HUES64 (cell line): Measurements from ENCODE around the gene C9orf50.
A peak's percentile ranks its signal among the peaks of the same experiment; 100 is the strongest.

Experiments
- H3K27ac ChIP-seq: 2 replicates; pipeline ENCODE4 v1.7.0; 2013; ENCODE audit warnings: low read depth, low read length, inconsistent platforms
- H3K27me3 ChIP-seq: 2 replicates; pipeline ENCODE4 v1.6.1; 2013; ENCODE audit warnings: mild to moderate bottlenecking, low read length; ENCODE audit not compliant: insufficient read depth
- H3K36me3 ChIP-seq: 2 replicates; pipeline ENCODE4 v1.6.1; 2013; ENCODE audit warnings: mild to moderate bottlenecking, low read length; ENCODE audit not compliant: insufficient read depth
- H3K4me1 ChIP-seq: 2 replicates; pipeline ENCODE4 v1.6.1; 2013; ENCODE audit warnings: mild to moderate bottlenecking, low read length, moderate library complexity; ENCODE audit not compliant: insufficient read depth
- H3K4me3 ChIP-seq: 2 replicates; pipeline ENCODE4 v1.5.1; 2013; ENCODE audit warnings: mild to moderate bottlenecking, low read length, moderate library complexity
- H3K9ac ChIP-seq: 2 replicates; pipeline ENCODE4 v1.6.1; 2013; ENCODE audit warnings: mild to moderate bottlenecking, low read depth, low read length
- H3K9me3 ChIP-seq: 2 replicates; pipeline ENCODE4 v1.6.1; 2013; ENCODE audit warnings: low read depth, low read length; ENCODE audit not compliant: insufficient read depth
- WGBS: fragments of 150-250, 120-280 bp; methylation state at CpG from one replicate; pipeline ENCODE4 v1.1.7; 2013; ENCODE audit warnings: missing lambda C conversion rate; 5-methylcytosine and 5-hydroxymethylcytosine counted together

Gene C9orf50

GRCh38 chr9:129572517-129572916 lies 48.4 kb downstream of the C9orf50 start:
- 71% methylated on average over 10 of the region's 10 CpGs for WGBS
- peaks cover 4% of the 10 kb centered on the region; the same call in 1 of the 2 replicates for H3K4me1 ChIP-seq
- H3K36me3 ChIP-seq, result no peaks in the 10 kb centered on the region
- H3K27me3 ChIP-seq, result no peaks in the 10 kb centered on the region; the same call in 1 of the 2 replicates
- H3K27ac ChIP-seq, result no peak overlapping the region
- H3K9ac ChIP-seq, result no peak overlapping the region
- H3K4me3 ChIP-seq, result no peak overlapping the region
- no peaks in the 10 kb centered on the region for H3K9me3 ChIP-seq

GRCh38 chr9:129572052-129572425 lies 48.9 kb downstream of the C9orf50 start:
- Histone ChIP-seq H3K4me1 (peaks cover 5% of the 10 kb centered on the region; the same call in 1 of the 2 replicates), H3K27me3 (no peaks in the 10 kb centered on the region; the same call in 1 of the 2 replicates), H3K9me3 (no peaks in the 10 kb centered on the region), H3K9ac (no peak overlapping the region), H3K36me3 (no peaks in the 10 kb centered on the region), H3K4me3 (no peak overlapping the region), H3K27ac (no peak overlapping the region)
- WGBS, result 98% methylated on average over 7 of the region's 7 CpGs

GRCh38 chr9:129571298-129572051 lies 49.4 kb downstream of the C9orf50 start:
- Histone ChIP-seq H3K4me1 (peaks cover 5% of the 10 kb centered on the region; the same call in 1 of the 2 replicates), H3K36me3 (no peaks in the 10 kb centered on the region), H3K9me3 (no peaks in the 10 kb centered on the region), H3K27me3 (no peaks in the 10 kb centered on the region; the same call in 1 of the 2 replicates), H3K4me3 (no peak overlapping the region), H3K27ac (peak overlapping the region; percentile 17), H3K9ac (no peak overlapping the region)
- WGBS, result 92% methylated on average over 13 of the region's 13 CpGs

GRCh38 chr9:129570450-129571297 lies 50.2 kb downstream of the C9orf50 start:
- H3K27ac ChIP-seq, result peak overlapping the region; percentile 21
- no peak overlapping the region for H3K9ac ChIP-seq
- H3K36me3 ChIP-seq, result no peaks in the 10 kb centered on the region
- 46% methylated on average over 7 of the region's 14 CpGs for WGBS
- H3K27me3 ChIP-seq, result no peaks in the 10 kb centered on the region; the same call in 1 of the 2 replicates
- H3K4me1 ChIP-seq, result peaks cover 5% of the 10 kb centered on the region; the same call in 1 of the 2 replicates
- H3K9me3 ChIP-seq, result no peaks in the 10 kb centered on the region
- H3K4me3 ChIP-seq, result no peak overlapping the region

GRCh38 chr9:129569502-129570449 lies 51.1 kb downstream of the C9orf50 start:
- WGBS, result 64% methylated on average over 9 of the region's 9 CpGs
- Histone ChIP-seq H3K27me3 (no peaks in the 10 kb centered on the region; the same call in 1 of the 2 replicates), H3K9ac (no peak overlapping the region), H3K4me3 (peak overlapping the region; percentile 30), H3K9me3 (no peaks in the 10 kb centered on the region), H3K4me1 (peaks cover 5% of the 10 kb centered on the region; the same call in 1 of the 2 replicates), H3K36me3 (no peaks in the 10 kb centered on the region), H3K27ac (peak overlapping the region; percentile 21; the same call in 1 of the 2 replicates)

- no peaks in the 10 kb centered on the region for H3K9me3 ChIP-seq
- H3K4me3 ChIP-seq, result peak overlapping the region; percentile 62
- 2% methylated on average over 85 of the region's 92 CpGs for WGBS
- H3K27ac ChIP-seq, result peak overlapping the region; percentile 65; the same call in 1 of the 2 replicates
- H3K36me3 ChIP-seq, result no peaks in the 10 kb centered on the region
- peaks cover 5% of the 10 kb centered on the region; the same call in 1 of the 2 replicates for H3K4me1 ChIP-seq
- no peaks in the 10 kb centered on the region; the same call in 1 of the 2 replicates for H3K27me3 ChIP-seq
- no peak overlapping the region; the same call in 1 of the 2 replicates for H3K9ac ChIP-seq
Observed at GRCh38 chr9:129568560-129569501, 52.1 kb downstream of the C9orf50 start.

- H3K36me3 ChIP-seq, result no peaks in the 10 kb centered on the region
- no peaks in the 10 kb centered on the region for H3K9me3 ChIP-seq
- 4% methylated on average over 27 of the region's 27 CpGs for WGBS
- peak overlapping the region; percentile 52; the same call in 1 of the 2 replicates for H3K27ac ChIP-seq
- H3K27me3 ChIP-seq, result no peaks in the 10 kb centered on the region; the same call in 1 of the 2 replicates
- H3K9ac ChIP-seq, result no peak overlapping the region; the same call in 1 of the 2 replicates
- H3K4me3 ChIP-seq, result peak overlapping the region; percentile 62
- H3K4me1 ChIP-seq, result peaks cover 5% of the 10 kb centered on the region; the same call in 1 of the 2 replicates
Observed at GRCh38 chr9:129567842-129568559, 52.9 kb downstream of the C9orf50 start.

- H3K27me3 ChIP-seq, result no peaks in the 10 kb centered on the region; the same call in 1 of the 2 replicates
- H3K9me3 ChIP-seq, result no peaks in the 10 kb centered on the region
- no peak overlapping the region for H3K4me3 ChIP-seq
- H3K4me1 ChIP-seq, result peaks cover 8% of the 10 kb centered on the region; the same call in 1 of the 2 replicates
- H3K9ac ChIP-seq, result no peak overlapping the region
- no peaks in the 10 kb centered on the region for H3K36me3 ChIP-seq
- H3K27ac ChIP-seq, result no peak overlapping the region
- 84% methylated on average over 10 of the region's 10 CpGs for WGBS
Observed at GRCh38 chr9:129567329-129567728, 53.6 kb downstream of the C9orf50 start.

- Histone ChIP-seq H3K4me3 (no peak overlapping the region), H3K36me3 (no peaks in the 10 kb centered on the region), H3K9ac (no peak overlapping the region), H3K27ac (no peak overlapping the region), H3K4me1 (peaks cover 14% of the 10 kb centered on the region), H3K27me3 (no peaks in the 10 kb centered on the region; the same call in 1 of the 2 replicates), H3K9me3 (no peaks in the 10 kb centered on the region)
- WGBS, result 86% methylated on average over 25 of the region's 25 CpGs
Observed at GRCh38 chr9:129566563-129567266, 54.2 kb downstream of the C9orf50 start.
